HG02938 (cell line): Measurements from ENCODE around the gene TSFM.
"Not testable (repeated sequence)": the region's sequence is repeated elsewhere in the genome, so short reads cannot be mapped to it uniquely, and the experiment has no call there.

ENCODE experiments used
- ATAC-seq: cut with Tn5 transposase; IDR thresholded peaks from one replicate; pipeline ENCODE4 v1.9.1; 2021; ENCODE audit warnings: mild to moderate bottlenecking, moderate library complexity; ENCODE audit not compliant: unreplicated experiment

Gene TSFM

GRCh38 chr12:57813971-57814772, 31.6 kb downstream of the TSFM start:
- ATAC-seq: no peak

- ATAC-seq: no peak
Observed at GRCh38 chr12:57815177-57816000, 32.8 kb downstream of the TSFM start.

DNA sequence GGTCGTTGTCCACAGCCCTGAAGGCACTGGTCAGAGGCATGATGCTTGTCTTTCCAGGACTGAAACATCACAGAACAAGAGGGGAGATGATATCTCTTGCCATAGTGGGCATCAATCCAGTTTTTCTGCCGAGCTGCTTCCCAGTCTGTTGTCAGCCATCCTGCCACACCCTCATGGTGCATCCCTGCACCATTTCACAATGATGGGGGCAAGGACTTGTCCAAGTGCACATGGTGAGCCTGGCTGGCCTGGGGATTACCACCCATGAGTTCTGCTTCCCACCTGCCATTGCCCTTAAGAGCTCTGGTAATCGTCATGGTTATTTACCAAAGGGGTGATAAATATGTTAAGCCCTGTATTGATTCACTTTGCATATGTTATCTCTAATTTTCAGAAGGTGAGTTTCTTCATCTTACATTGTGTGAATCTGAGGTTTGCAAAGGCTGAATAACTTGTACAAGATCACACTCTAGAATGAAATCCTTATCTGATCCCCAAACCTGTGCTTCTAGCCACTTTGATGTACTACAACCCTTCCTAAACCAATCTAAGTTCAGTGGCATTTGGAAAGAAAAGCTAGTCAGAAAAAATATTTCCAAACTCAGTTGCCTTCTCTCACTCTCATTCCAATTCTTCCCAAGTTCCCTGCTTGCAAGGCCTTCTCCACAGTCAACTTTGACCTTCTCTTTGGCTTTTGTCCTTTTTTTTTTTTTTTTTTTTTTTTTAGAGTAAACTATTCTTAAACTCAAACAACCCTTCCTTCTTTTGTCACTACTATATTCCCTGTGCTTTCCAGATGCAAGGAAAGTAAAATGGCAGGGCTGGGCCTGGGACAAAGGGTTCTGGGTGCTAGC, 33.6 kb downstream of the TSFM start:
- ATAC-seq: no peak

DNA sequence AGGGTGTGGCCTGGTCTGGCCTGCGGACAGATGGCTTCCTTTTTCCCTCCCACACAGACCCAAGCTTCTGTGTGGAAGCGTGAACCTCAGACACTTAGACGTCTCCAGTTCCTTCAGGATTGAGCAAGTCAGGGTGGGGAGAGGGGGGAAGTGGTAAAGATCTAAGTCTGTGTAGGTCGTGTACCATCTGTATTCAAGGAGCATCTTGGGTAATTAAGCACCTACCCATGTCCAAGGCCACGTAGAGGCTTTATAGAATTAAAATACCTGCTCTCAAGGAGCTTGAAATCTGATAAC, 34.2 kb downstream of the TSFM start:
- no peak for ATAC-seq

- ATAC-seq: no peak
Observed at GRCh38 chr12:57817261-57817989, 34.8 kb downstream of the TSFM start.

DNA sequence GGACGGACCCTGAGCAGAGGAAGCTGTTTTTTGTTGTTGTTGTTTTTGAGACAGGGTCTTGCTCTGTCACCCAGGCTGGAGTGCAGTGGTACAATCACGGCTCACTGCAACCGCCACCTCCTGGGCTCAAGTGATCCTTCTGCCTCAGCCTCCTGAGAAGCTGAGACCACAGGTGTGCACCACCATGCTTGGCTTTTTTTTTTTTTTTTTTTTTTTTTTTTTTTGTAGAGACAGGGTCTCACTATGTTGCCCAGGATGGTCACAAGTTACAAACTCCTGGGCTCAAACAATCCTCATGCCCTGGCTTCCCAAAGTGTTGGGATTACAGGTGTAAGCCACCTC, 35.4 kb downstream of the TSFM start:
- ATAC-seq: not testable (repeated sequence)

GRCh38 chr12:57820119-57820518, 37.5 kb downstream of the TSFM start:
- ATAC-seq: not testable (repeated sequence)

GRCh38 chr12:57821015-57821414, 38.4 kb downstream of the TSFM start:
- ATAC-seq: not testable (repeated sequence)

DNA sequence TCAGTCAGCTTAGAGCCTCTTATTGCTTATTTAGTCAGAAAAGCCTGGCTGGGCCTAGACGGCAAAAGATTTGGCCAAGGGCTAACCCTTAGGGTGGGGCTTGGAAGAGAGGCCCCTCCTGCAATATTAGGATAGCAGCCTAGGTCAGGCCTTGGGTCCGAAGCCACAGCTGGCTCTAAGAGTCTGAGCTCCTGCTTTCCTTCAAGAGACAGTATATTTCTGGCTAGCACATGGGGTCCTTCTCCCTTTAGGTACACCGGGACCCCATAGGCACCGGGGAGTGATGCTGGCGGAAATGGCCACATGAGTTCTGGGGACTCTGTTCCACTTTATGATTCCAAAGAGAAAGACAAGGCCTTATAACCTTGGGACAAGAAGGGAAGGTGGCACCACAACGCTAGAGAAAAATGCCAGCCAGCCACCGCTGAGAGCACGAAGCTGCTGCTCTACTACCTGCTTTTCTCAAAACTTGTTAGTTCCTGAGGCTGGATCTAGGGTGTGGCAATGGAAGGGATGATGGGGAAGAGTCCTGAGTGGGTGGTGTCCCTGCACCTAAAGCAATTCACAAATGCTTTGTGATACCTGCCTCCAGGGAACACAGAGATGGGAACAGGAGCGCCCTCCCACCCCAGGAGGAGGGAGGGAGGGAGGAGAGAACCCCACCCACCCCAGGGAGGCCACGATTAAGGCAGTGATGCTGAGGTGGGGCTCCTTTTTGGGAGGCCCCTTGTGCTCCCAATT, 39.1 kb downstream of the TSFM start:
- ATAC-seq: no peak

DNA sequence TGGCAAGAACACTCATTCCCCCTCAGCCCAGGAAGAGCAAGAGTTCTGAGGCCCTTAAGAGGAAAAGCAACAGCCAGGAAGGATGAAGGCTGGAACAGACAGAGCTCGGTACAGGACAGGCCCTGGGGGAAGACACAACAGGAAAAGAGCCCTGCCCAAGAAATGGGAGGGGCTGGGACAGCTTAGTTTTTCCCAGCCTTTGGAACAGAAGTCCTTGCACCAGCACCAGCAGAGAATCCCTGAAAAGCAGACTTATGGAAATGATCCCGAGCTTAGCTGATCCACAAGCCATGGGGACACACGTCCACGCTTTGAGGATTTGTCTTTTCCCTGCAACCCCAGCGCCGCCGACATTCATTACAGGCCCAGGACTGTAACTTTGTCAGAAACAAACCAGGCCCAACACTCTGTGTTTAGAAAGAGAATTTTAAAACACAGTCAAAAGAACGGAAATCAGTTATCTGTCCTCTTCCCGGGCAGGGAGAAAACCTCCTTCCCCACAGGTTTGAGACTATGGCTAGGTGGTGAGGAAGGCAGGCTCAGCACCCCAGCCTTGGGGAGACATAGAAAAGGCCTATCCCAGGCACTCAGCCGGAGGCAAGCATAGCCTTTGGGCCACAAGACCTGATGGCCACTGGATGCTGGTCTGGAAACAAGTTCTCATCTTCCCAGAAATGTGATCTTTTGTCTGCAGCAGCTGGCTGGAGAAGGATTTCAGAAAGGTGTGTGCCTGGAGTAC, 40.0 kb downstream of the TSFM start:
- no peak for ATAC-seq

DNA sequence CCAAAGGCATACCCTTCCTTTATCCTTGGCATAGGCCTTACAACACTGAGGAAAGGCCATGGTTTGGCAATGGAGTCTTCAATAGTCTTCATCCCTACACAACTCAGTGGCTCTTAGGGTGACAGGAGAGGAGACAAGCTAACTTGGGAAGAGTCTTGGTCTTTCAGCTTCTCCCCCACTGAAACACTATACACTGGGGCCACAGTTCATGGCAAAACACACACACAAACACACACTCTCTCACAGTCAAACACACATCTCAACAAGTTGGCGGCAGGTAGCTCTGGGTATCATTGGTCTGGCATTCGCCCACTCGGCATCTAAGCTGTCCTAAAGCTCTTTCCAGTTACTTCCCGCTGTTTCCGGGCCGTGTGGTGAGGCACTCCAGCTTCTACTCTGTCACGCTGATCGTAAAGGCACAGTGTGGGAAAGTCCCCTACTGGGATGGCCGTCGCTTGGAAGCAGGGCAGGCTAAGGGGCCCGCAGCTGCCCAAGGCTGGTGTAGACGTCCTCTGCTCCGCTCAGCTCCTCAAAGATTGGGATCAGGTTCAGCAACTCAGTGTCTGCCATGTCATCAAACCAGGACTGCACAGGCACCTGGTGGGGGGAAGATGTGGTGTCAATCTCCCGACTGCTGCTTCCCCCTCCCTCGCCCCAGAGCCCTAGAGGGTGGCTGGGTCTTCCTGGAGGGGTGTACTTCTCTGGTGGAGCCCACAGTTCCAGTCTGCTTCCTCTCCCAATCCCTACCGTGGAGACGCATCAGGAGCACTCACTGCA, 40.7 kb downstream of the TSFM start:
- no peak for ATAC-seq

- ATAC-seq: no peak
Observed at GRCh38 chr12:57823908-57824640, 41.5 kb downstream of the TSFM start.

DNA sequence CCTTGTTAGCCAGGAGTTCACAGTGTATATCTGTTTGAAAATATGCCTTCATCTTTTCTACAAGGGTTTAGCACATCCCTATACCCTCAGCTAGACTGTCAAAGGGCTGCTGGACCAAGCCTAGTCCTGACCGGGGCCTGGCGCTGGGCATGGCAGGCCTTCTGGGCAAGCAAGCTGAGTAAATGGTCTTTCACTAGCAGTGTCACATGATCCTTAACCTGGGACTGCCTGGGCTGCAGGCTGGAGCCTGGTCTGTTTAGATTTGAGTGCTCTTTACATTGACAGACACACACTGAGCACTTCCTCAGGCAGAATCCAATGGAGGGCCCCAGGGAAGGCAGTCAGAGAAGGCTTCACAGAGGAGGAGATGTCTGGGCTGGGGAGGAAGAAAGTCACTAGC, 42.9 kb downstream of the TSFM start:
- ATAC-seq: no peak

DNA sequence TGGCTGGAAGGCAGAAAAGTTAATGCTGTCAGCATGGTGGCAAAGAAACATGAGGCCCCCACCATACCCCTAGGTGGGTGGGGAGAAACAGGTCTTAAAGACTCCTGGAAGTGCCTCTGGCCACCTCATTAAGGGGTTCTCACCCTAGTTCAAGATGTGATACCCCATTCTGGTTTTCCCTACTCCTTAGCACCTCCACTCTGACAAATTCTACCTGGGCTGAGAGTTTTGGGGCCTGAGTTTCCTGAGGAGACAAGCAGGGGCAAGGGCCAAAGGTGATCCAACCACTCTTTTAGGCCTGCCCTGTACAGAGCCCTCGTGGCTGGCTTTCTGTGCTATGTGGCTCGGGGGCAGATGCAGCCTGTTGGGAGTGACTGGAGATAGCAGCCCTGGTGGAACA, 43.8 kb downstream of the TSFM start:
- no peak for ATAC-seq

DNA sequence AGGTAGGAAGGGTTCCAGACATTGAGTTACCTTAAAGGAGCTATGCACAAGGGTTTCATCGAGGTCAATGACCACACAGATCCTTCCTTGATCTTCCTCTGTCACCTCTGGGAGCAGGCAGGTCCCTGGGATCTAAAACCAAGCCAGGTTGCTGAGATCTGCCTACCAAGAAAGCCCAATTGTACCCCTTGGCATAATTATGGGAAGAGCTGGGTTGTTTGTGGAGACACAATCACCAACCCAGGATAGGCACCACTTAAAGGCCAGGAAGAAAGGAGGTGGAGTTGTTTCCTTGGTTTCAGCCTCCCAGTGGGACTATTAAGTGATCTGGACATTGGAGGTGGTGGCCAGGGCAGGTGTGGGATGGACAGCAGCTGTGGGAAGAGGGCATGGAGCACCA, 44.4 kb downstream of the TSFM start:
- ATAC-seq: no peak

GRCh38 chr12:57829025-57829777, 46.6 kb downstream of the TSFM start:
- no peak for ATAC-seq

DNA sequence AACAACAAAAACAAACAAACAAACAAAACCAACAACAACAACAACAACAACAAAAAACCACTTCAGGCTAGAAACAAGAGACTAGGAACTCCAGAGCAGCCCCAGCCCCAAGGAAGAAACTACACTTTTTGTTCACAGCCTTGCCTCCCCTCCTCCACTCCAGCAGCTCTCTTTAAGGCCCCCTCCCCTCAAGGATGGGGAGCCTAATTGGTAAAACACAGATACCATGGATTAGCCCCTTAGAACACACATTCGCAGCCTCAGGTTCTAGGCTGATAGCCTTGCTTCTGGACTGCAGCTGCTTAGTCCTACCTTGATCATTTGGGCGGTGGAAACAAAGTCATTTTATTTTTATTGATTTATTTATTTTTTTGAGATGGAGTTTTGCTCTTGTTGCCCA, 47.8 kb downstream of the TSFM start:
- no peak for ATAC-seq
